ENCODE results near the gene ATG5.

DNA sequence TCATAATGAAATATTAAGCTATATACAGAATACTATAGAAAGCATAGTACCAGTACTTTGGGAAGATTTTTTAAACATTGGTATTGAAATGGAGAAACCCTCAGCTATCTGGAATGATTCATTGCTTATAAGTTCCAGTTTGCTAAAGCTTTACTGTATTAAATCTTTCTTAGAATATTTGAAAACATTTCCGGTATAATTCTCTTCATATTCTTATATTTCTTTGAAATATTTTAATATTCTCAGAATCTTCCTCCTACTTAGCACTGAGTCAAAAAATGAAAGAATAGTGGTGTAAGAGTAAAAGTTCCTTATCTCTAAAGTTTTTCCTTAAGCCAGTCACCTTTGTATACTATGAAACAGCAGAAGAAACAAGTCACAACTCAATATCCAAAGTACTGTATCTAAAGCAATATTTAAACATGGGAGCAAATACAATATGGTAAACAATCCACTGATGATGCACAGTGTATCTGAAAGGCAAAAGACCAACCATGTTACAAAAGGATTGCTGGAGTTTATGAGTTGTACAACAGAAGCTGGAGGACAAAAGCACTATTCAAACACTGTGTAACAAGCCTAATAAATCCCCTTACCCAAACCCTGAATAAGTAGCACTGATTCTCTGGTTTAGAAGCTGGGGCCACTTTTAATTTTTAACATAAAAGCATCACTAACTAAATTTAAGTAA, 137.3 kb downstream of the ATG5 start:
- no peak for TF ChIP-seq POLR2A (IDR thresholded peaks at IDR 0.05)
- TF ChIP-seq, protein P1, sequence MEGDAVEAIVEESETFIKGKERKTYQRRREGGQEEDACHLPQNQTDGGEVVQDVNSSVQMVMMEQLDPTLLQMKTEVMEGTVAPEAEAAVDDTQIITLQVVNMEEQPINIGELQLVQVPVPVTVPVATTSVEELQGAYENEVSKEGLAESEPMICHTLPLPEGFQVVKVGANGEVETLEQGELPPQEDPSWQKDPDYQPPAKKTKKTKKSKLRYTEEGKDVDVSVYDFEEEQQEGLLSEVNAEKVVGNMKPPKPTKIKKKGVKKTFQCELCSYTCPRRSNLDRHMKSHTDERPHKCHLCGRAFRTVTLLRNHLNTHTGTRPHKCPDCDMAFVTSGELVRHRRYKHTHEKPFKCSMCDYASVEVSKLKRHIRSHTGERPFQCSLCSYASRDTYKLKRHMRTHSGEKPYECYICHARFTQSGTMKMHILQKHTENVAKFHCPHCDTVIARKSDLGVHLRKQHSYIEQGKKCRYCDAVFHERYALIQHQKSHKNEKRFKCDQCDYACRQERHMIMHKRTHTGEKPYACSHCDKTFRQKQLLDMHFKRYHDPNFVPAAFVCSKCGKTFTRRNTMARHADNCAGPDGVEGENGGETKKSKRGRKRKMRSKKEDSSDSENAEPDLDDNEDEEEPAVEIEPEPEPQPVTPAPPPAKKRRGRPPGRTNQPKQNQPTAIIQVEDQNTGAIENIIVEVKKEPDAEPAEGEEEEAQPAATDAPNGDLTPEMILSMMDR (IDR thresholded peaks at IDR 0.05): no peak

All from heart left ventricle (tissue), 13 donors.